Muscle layer of duodenum (tissue), 2 donors: ENCODE results near the gene TTLL7.

Experiments used
- H3K27ac ChIP-seq: one replicate; pipeline ENCODE4 v1.7.0; 2013; ENCODE audit warnings: mild to moderate bottlenecking, low read length
- H3K27me3 ChIP-seq: one replicate; pipeline ENCODE4 v1.7.0; 2013; ENCODE audit warnings: low read depth, mild to moderate bottlenecking, control low read depth, low read length
- H3K36me3 ChIP-seq, 2 donors: one replicate each; pipeline ENCODE4 v1.7.0; 2013; ENCODE audit warnings: low read length in 2 of 2, control low read depth in 1 of 2, mild to moderate bottlenecking in 1 of 2; ENCODE audit not compliant: insufficient read depth in 2 of 2, control insufficient read depth in 1 of 2
- H3K4me1 ChIP-seq, 2 donors: one replicate each; pipeline ENCODE4 v1.7.0; 2013; ENCODE audit warnings: low read length in 2 of 2, mild to moderate bottlenecking in 2 of 2, control low read depth in 1 of 2, moderate library complexity in 1 of 2; ENCODE audit not compliant: insufficient read depth in 2 of 2, control insufficient read depth in 1 of 2
- H3K4me3 ChIP-seq, 2 donors: one replicate each; pipeline ENCODE4 v1.7.0; 2013; ENCODE audit warnings: low read length in 2 of 2, low read depth in 1 of 2, mild to moderate bottlenecking in 1 of 2
- H3K9me3 ChIP-seq, 2 donors: one replicate each; pipeline ENCODE4 v1.7.0; 2013; ENCODE audit warnings: low read length in 2 of 2, control low read depth in 1 of 2, mild to moderate bottlenecking in 1 of 2; ENCODE audit not compliant: control insufficient read depth in 1 of 2
- donor health status: healthy.

TTLL7 gene

DNA sequence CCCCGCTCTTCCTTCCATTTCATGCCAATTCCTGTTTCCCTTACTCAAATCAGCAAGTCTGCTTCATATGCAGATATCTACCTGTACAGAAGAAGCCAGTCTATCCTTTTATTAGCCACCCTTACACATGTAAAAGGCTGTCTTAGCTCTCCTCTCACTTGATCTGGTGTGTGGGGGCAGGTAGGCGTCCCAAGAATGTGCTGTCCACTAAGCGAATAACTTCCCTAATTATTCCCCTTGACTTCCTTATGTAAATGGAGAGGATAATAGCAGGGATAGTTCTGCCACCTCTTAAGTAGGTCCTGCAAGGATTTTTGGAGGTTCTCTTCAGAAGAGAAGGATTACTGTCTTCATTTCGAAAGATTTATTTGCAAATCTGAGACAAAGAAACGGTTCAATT lies 160.4 kb downstream of the TTLL7 start:
- H3K27ac ChIP-seq: no peak overlapping the region
- no peaks in the 10 kb centered on the region for H3K9me3 ChIP-seq
- no peaks in the 10 kb centered on the region for H3K36me3 ChIP-seq
- no peak overlapping the region for H3K4me3 ChIP-seq
- no peaks in the 10 kb centered on the region for H3K4me1 ChIP-seq
- H3K27me3 ChIP-seq: no peaks in the 10 kb centered on the region

- H3K36me3 ChIP-seq: no peaks in the 10 kb centered on the region
- H3K4me1 ChIP-seq: no peaks in the 10 kb centered on the region
Measured at GRCh38 chr1:83836543-83836942, 162.4 kb downstream of the TTLL7 start.

GRCh38 chr1:83834621-83835264 lies 164.2 kb downstream of the TTLL7 start:
- Histone ChIP-seq H3K27ac (no peak overlapping the region), H3K27me3 (no peaks in the 10 kb centered on the region), H3K36me3 (no peaks in the 10 kb centered on the region), H3K4me1 (no peaks in the 10 kb centered on the region), H3K9me3 (no peaks in the 10 kb centered on the region), H3K4me3 (no peak overlapping the region)

More at GRCh38 chr1:83836543-83836942, 162.4 kb downstream of the TTLL7 start:
- Histone ChIP-seq H3K27ac (no peak overlapping the region), H3K4me3 (no peak overlapping the region), H3K9me3 (no peaks in the 10 kb centered on the region), H3K27me3 (no peaks in the 10 kb centered on the region)

DNA sequence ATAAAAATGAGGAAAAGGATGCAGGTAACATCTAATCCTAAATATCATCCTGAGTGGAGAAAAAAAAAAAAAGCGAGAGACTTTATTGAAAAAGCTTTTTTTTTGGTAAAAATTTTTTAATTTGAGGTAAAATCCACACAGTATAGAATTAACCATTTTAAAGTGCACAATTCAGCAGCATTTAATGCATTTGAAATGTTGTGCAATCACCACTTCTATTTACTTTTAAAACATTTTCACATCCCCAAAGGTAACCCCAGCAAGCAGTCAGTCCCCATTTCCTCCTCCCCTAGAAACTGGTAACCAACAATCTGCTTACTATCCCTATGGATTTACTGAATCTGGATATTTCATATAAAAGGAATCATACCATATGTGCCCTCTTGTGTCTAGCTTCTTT lies 166.7 kb downstream of the TTLL7 start:
- no peaks in the 10 kb centered on the region for H3K36me3 ChIP-seq
- H3K9me3 ChIP-seq: no peaks in the 10 kb centered on the region
- no peak overlapping the region for H3K27ac ChIP-seq
- H3K4me3 ChIP-seq: no peak overlapping the region
- H3K4me1 ChIP-seq: no peaks in the 10 kb centered on the region
- no peaks in the 10 kb centered on the region for H3K27me3 ChIP-seq

DNA sequence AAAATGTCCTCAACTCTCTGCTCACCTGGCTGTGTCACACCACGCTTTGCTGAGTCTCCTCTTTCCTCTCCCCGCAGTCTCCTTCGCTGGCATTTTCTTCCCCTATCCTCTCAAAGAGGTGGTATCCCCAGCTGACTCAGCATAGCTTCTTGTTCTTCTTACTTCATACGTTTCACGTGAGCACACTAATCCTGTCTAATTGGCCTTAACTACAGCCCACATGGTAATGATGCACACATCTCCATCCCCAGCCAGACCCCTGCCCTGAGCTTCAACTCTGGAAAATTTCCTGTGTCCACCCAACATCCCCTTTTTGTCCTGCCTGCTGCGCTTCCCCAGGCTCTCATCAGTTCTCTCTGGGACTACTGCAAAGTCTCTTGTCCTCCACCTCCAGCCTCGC lies 169.8 kb downstream of the TTLL7 start:
- no peaks in the 10 kb centered on the region for H3K4me1 ChIP-seq
- H3K27me3 ChIP-seq: no peaks in the 10 kb centered on the region
- no peaks in the 10 kb centered on the region for H3K36me3 ChIP-seq
- no peak overlapping the region for H3K4me3 ChIP-seq
- no peak overlapping the region for H3K27ac ChIP-seq
- no peaks in the 10 kb centered on the region for H3K9me3 ChIP-seq

DNA sequence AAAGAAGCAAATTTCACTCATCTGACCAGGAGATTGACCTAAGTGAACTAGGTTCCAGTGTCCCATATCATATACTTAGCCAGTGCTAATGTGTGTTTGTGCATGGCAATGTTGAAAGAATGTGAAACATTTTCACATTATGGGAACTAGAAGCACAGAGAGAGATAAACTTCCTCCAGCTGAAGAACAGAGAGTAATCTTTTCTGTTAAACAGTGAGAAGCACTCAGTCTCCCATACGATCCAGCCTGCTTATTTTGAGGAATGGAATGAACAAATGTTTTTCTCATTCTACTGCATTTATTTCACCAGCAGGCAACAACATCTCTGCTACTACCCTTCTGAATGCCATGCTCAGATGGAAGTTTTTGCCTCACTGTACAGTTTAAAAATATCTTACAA lies 170.5 kb downstream of the TTLL7 start:
- no peaks in the 10 kb centered on the region for H3K27me3 ChIP-seq
- no peaks in the 10 kb centered on the region for H3K9me3 ChIP-seq
- H3K4me1 ChIP-seq: no peaks in the 10 kb centered on the region
- no peaks in the 10 kb centered on the region for H3K36me3 ChIP-seq
- no peak overlapping the region for H3K4me3 ChIP-seq
- no peak overlapping the region for H3K27ac ChIP-seq

DNA sequence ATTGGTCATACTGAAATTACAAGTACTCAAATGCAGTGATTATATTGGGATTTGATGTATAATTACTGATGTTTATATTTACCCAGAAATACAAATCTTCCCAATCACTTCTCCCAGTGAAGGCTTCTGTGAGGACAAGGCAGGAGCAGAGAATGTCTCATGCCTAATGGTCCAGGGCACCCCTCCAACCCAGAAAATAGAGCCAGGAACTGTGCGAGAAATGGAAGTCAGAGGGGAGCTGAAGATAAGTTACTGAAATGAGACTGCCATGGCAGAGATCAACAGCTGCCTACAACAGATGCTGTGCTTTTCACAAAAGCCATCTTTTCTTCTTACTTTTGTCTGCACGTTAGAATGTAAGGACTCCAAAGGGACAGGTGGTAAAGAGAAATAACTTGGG lies 171.2 kb downstream of the TTLL7 start:
- Histone ChIP-seq H3K4me3 (no peak overlapping the region), H3K9me3 (no peaks in the 10 kb centered on the region), H3K27ac (no peak overlapping the region), H3K4me1 (no peaks in the 10 kb centered on the region), H3K27me3 (no peaks in the 10 kb centered on the region), H3K36me3 (no peaks in the 10 kb centered on the region)

DNA sequence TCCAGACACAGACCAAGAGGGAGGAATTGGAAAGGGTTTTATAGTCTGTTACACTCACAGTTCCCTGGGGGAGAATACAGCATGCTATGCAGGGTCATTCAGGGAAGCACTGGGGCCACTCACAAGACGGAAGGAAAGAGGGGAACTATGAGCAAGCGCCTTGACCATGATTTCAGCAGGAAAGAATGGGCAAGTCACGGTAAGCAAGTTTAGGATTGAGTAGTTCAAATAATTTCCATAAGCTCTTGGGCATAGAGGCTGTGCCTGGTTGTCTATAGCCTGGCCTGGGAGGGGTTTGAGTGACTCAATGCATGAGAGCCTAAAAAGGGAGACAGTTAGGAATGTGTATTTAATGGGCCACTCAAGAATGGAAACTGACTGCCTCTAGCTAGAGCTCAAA lies 176.7 kb downstream of the TTLL7 start:
- Histone ChIP-seq H3K4me3 (no peak overlapping the region), H3K27ac (no peak overlapping the region), H3K27me3 (no peaks in the 10 kb centered on the region), H3K4me1 (no peaks in the 10 kb centered on the region), H3K36me3 (no peaks in the 10 kb centered on the region), H3K9me3 (peaks cover 0 to 2% of the 10 kb centered on the region in 2 donors)

- H3K27ac ChIP-seq: no peak overlapping the region
- no peak overlapping the region for H3K4me3 ChIP-seq
Measured at GRCh38 chr1:83819436-83819835, 179.5 kb downstream of the TTLL7 start.

DNA sequence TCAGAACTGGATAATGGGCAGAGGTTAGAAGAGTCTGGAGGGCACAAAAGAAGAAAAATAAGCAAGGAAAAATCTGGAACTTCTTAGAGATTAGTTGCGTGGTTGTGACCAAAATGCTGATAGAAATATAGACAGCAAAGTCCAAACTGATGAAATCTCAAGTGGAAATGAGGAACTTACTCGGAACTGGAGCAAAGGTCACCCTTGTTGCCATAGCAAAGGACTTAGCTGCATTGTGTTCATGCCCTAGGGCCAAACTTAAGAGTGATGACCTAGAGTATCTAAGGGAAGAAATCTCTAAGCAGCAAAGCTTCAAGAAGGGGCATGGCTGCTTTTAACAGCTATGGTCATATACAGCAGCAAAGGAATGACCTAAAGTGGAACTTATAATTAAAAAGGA lies 180.0 kb downstream of the TTLL7 start:
- no peaks in the 10 kb centered on the region for H3K4me1 ChIP-seq
- H3K27ac ChIP-seq: no peak overlapping the region
- peaks cover 0 to 2% of the 10 kb centered on the region in 2 donors for H3K9me3 ChIP-seq
- no peak overlapping the region for H3K4me3 ChIP-seq
- no peaks in the 10 kb centered on the region for H3K27me3 ChIP-seq
- H3K36me3 ChIP-seq: no peaks in the 10 kb centered on the region

More at GRCh38 chr1:83819436-83819835, 179.5 kb downstream of the TTLL7 start:
- Histone ChIP-seq H3K27me3 (no peaks in the 10 kb centered on the region), H3K4me1 (no peaks in the 10 kb centered on the region), H3K9me3 (peaks cover 0 to 2% of the 10 kb centered on the region in 2 donors), H3K36me3 (no peaks in the 10 kb centered on the region)

DNA sequence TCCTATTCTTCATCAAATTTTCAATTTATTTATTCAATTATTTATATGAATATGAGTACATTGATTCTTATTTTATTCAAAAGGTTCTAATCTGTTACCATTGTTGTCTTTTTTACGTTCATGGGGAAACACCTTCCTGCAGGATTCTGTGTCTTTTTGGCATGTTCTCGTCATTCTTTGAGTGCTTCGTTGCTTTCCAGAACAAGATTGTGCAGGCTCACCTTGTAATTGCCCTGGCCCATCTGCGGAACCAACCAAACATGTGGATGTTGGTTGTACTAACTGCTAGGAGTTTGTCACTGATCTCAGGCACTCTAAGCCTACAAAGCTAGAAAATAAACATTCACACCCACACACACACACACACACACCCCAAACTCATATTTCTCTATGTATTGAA lies 182.1 kb downstream of the TTLL7 start:
- no peak overlapping the region for H3K4me3 ChIP-seq
- H3K27ac ChIP-seq: no peak overlapping the region

DNA sequence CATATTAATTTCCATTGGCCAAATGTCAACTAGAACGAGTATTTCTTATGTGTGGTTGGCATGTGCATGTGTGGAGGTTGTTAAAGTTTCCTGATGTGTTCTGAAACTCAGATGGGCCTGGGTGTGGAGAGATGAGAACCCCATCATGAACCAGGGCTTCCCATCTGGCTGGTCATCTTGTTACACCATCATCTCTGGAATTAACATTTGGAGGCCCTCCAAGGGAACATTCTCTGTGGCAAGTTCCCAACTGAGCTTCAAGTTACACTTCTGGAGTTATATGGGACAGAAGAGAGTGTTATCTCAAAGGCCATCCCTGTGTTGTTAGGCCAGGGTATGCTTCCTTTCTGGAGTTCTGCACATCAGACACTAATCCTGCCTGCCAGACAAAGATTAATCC lies 183.6 kb downstream of the TTLL7 start:
- no peak overlapping the region for H3K27ac ChIP-seq
- H3K4me1 ChIP-seq: no peaks in the 10 kb centered on the region
- peaks cover 0 to 2% of the 10 kb centered on the region in 2 donors for H3K9me3 ChIP-seq
- H3K36me3 ChIP-seq: no peaks in the 10 kb centered on the region
- no peaks in the 10 kb centered on the region for H3K27me3 ChIP-seq
- no peak overlapping the region for H3K4me3 ChIP-seq

More for the DNA sequence above, 182.1 kb downstream of the TTLL7 start:
- H3K9me3 ChIP-seq: peaks cover 0 to 2% of the 10 kb centered on the region in 2 donors
- H3K27me3 ChIP-seq: no peaks in the 10 kb centered on the region
- no peaks in the 10 kb centered on the region for H3K4me1 ChIP-seq
- no peaks in the 10 kb centered on the region for H3K36me3 ChIP-seq
